Measurements from ENCODE around the gene KMT2E. TPM values are rescaled to one million over a fixed set of nuclear protein-coding genes. Genes with fewer than 3 reads are reported as not detected.

Gene KMT2E
- total RNA-seq, 2 experiments from 2014 or later: 295 to 296 TPM

DNA sequence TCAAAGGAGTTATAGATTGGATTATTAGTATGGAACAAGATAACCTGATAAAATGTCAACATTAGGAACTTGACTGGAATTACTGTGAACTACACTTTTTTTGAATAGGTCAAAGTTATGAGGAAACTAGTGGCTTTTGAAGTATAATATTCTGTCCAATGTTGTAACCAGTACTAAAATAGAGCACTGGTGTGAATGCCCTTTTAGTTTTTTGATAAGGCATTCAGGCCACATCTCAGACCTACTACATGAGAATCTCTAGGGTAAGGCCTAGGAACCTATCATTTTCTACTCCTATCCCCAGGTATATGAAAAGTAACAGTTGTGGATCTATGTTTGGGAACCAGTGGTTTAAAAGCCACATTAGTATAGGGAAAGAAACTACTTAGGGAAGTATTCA, 16.4 kb downstream of the KMT2E start:
- H3K27ac ChIP-seq (ENCODE audit: low read depth in 1 of 2, low read length in 2 of 2): no peak overlapping the region
- ChIA-PET POLR2A (no interaction called here), CTCF (interaction anchor here (0.6 kb wide), 1 partner anchor 24 kb away, joined by 3 read pairs; no protein-coding TSS in a partner anchor)
- DNase-seq (no peak), ATAC-seq (ENCODE audit: poor library complexity) (no peak)
- TF ChIP-seq, protein P1, sequence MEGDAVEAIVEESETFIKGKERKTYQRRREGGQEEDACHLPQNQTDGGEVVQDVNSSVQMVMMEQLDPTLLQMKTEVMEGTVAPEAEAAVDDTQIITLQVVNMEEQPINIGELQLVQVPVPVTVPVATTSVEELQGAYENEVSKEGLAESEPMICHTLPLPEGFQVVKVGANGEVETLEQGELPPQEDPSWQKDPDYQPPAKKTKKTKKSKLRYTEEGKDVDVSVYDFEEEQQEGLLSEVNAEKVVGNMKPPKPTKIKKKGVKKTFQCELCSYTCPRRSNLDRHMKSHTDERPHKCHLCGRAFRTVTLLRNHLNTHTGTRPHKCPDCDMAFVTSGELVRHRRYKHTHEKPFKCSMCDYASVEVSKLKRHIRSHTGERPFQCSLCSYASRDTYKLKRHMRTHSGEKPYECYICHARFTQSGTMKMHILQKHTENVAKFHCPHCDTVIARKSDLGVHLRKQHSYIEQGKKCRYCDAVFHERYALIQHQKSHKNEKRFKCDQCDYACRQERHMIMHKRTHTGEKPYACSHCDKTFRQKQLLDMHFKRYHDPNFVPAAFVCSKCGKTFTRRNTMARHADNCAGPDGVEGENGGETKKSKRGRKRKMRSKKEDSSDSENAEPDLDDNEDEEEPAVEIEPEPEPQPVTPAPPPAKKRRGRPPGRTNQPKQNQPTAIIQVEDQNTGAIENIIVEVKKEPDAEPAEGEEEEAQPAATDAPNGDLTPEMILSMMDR (IDR thresholded peaks at IDR 0.05): no peak
- H3K36me3 ChIP-seq (ENCODE audit: insufficient read depth, low read length): peaks cover 7% of the 10 kb centered on the region
- H3K4me3 Mint-ChIP-seq: peak overlapping the region; percentile 7
- no peaks in the 10 kb centered on the region for H3K9me3 Mint-ChIP-seq
- H3K4me1 ChIP-seq (ENCODE audit: insufficient read depth, low read length): peaks cover 51% of the 10 kb centered on the region
- peaks cover 82% of the 10 kb centered on the region for H3K4me1 Mint-ChIP-seq (ENCODE audit: low read depth)
- H3K9me3 ChIP-seq (ENCODE audit: control insufficient read depth in 1 of 2, insufficient read depth in 1 of 2, low read length in 2 of 2): no peaks in the 10 kb centered on the region
- peaks cover 26% of the 10 kb centered on the region for H3K36me3 Mint-ChIP-seq (ENCODE audit: low read depth)
- H3K27ac Mint-ChIP-seq: peak overlapping the region; percentile 0
- H3K27me3 Mint-ChIP-seq: no peaks in the 10 kb centered on the region
- no peaks in the 10 kb centered on the region for H3K27me3 ChIP-seq (ENCODE audit: control insufficient read depth in 1 of 2, insufficient read depth in 2 of 2, low read length in 2 of 2)
- no peak overlapping the region for H3K4me3 ChIP-seq (ENCODE audit: low read length)
- intact Hi-C loops (cut with DNase I, micrococcal nuclease): loop anchor here in 1 of 2 experiments (2.0 kb wide), 1 partner anchor 14 kb away; no protein-coding TSS in a partner anchor

DNA sequence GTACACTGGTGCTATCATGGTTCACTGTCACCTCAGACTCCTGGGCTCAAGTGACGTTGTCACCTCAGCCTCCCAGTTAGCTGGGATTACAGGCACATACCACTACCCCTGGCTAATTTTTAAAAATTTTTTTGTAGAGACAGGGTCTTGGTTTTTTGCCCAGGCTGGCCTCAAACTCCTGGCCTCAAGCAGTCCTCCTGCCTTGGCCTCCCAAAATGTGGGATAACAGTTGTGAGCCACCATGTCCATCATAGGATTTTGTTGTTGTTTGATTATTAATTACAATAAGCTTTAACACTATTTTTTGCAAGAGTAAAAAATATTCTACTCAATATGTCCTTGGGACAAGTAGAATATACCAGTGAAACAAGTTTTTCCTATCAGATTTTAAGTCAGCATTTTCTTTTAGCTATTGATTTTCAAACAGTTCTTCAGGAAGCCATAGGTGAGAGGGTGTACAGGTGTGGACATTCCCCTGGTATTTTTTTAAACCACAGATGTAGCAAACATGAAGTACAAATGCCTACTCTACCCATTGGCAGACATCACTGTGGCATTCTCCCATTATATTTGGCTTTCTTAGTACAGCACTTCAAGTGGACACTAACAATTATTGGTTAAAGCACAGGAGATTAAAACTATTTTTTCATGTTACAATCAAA, 18.7 kb downstream of the KMT2E start:
- Mint-ChIP-seq H3K27me3 (no peaks in the 10 kb centered on the region), H3K9me3 (no peaks in the 10 kb centered on the region), H3K27ac (peak overlapping the region; percentile 45), H3K36me3 (ENCODE audit: low read depth) (peaks cover 30% of the 10 kb centered on the region), H3K4me1 (ENCODE audit: low read depth) (peaks cover 78% of the 10 kb centered on the region), H3K4me3 (no peak overlapping the region)
- H3K9me3 ChIP-seq (ENCODE audit: control insufficient read depth in 1 of 2, insufficient read depth in 1 of 2, low read length in 2 of 2): no peaks in the 10 kb centered on the region
- H3K27ac ChIP-seq (ENCODE audit: low read depth in 1 of 2, low read length in 2 of 2): no peak overlapping the region
- DNase-seq (peak in 1 of 14 experiments; percentile 33), ATAC-seq (ENCODE audit: poor library complexity) (no peak)
- H3K27me3 ChIP-seq (ENCODE audit: control insufficient read depth in 1 of 2, insufficient read depth in 2 of 2, low read length in 2 of 2): no peaks in the 10 kb centered on the region
- TF ChIP-seq, protein P1 (IDR thresholded peaks at IDR 0.05): no peak
- peaks cover 7% of the 10 kb centered on the region for H3K36me3 ChIP-seq (ENCODE audit: insufficient read depth, low read length)
- no peak overlapping the region for H3K4me3 ChIP-seq (ENCODE audit: low read length)
- intact Hi-C loops (cut with DNase I, micrococcal nuclease): no loop called here
- CTCF ChIA-PET: no interaction called here
- POLR2A ChIA-PET: no interaction called here
- H3K4me1 ChIP-seq (ENCODE audit: insufficient read depth, low read length): peaks cover 59% of the 10 kb centered on the region

DNA sequence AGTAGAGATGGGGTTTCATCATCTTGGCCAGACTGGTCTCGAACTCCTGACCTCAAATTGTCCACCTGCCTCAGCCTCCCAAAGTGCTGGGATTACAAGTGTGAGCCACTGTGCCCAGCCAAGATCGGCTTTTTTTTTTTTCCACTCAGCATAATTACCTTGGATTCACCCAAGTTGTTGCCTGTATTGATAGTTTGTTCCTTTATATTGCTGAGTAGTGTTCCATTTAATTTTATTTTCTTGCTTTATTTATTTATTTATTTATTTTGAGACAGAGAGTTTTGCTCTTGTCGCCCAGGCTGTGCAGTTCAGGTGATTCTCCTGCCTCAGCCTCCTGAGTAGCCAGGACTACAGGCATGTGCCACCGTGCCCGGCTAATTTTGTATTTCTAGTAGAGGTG, 21.3 kb downstream of the KMT2E start:
- no peak overlapping the region for H3K27ac ChIP-seq (ENCODE audit: low read depth in 1 of 2, low read length in 2 of 2)
- DNase-seq (no peak), ATAC-seq (ENCODE audit: poor library complexity) (no peak)
- Mint-ChIP-seq H3K4me1 (ENCODE audit: low read depth) (peaks cover 80% of the 10 kb centered on the region), H3K27me3 (no peaks in the 10 kb centered on the region), H3K27ac (peak overlapping the region; percentile 61), H3K36me3 (ENCODE audit: low read depth) (peaks cover 42% of the 10 kb centered on the region), H3K4me3 (no peak overlapping the region), H3K9me3 (no peaks in the 10 kb centered on the region)
- peaks cover 7% of the 10 kb centered on the region for H3K36me3 ChIP-seq (ENCODE audit: insufficient read depth, low read length)
- POLR2A ChIA-PET: no interaction called here
- peaks cover 51% of the 10 kb centered on the region for H3K4me1 ChIP-seq (ENCODE audit: insufficient read depth, low read length)
- no peak overlapping the region for H3K4me3 ChIP-seq (ENCODE audit: low read length)
- intact Hi-C loops (cut with DNase I, micrococcal nuclease): loop anchor here in 1 of 2 experiments (2.0 kb wide), 1 partner anchor 19 kb away; no protein-coding TSS in a partner anchor
- no peaks in the 10 kb centered on the region for H3K9me3 ChIP-seq (ENCODE audit: control insufficient read depth in 1 of 2, insufficient read depth in 1 of 2, low read length in 2 of 2)
- TF ChIP-seq, protein P1 (IDR thresholded peaks at IDR 0.05): no peak
- CTCF ChIA-PET: no interaction called here
- H3K27me3 ChIP-seq (ENCODE audit: control insufficient read depth in 1 of 2, insufficient read depth in 2 of 2, low read length in 2 of 2): no peaks in the 10 kb centered on the region
